Endothelial cell of umbilical vein (primary cell): ENCODE data around the gene SLC15A5. TPM values are rescaled to one million over a fixed set of nuclear protein-coding genes. Genes with fewer than 3 reads are reported as not detected.

Source experiments
- BruUV-seq: library from RNA; stranded (reverse); fragments of 400-500 nt; replicated peaks from 2 replicates; lab custom pipeline; 2021; lab: Mats Ljungman, UMichigan
- CTCF ChIA-PET: fragments of 300-600, 350-600 bp; sonication (Branson Sonifier 250); formaldehyde crosslinking; loops from one replicate; lab custom pipeline; 2021; ENCODE audit warnings: antibody characterized with exemption, inconsistent platforms; lab: Charles Lee
- POLR2A ChIA-PET: fragments of 300-600, 350-600 bp; sonication (Branson Sonifier 250); formaldehyde crosslinking; loops from one replicate; lab custom pipeline; 2021; ENCODE audit warnings: antibody characterized with exemption, inconsistent platforms; lab: Charles Lee
- DNase-seq: peaks from one replicate; pipeline ENCODE4 v3.0.0-alpha.2; 2011; ENCODE audit warnings: low read depth, low spot score
- FAIRE-seq: peaks from 2 replicates; lab custom pipeline; 2011; peaks lifted over from hg19 to GRCh38; lab: Jason Lieb, UNC
- H2AFZ ChIP-seq: 2 replicates; pipeline ENCODE4 v1.6.0; 2012; ENCODE audit warnings: low read depth, low read length, control low read depth, inconsistent platforms
- H3K27ac ChIP-seq: 2 replicates; pipeline ENCODE4 v1.5.1; 2011; ENCODE audit warnings: low read depth, mild to moderate bottlenecking, control low read depth, low read length, moderate library complexity; ENCODE audit not compliant: insufficient read depth
- H3K27me3 ChIP-seq, 2 experiments: 2 replicates each; pipeline versions ENCODE4 v1.6.0 to v1.6.1; 2011; ENCODE audit warnings: low read length in 2 of 2, mixed read lengths in 1 of 2; ENCODE audit not compliant: control insufficient read depth in 2 of 2, insufficient read depth in 2 of 2
- H3K36me3 ChIP-seq, 2 experiments: 2 replicates in 1 of 2; 3 replicates in 1 of 2; pipeline ENCODE4 v1.5.1; 2011; ENCODE audit warnings: low read length in 2 of 2, mild to moderate bottlenecking in 1 of 2, moderate library complexity in 1 of 2; ENCODE audit not compliant: control insufficient read depth in 2 of 2, insufficient read depth in 2 of 2; ENCODE audit errors: extremely low read depth in 1 of 2
- H3K4me1 ChIP-seq: 3 replicates; pipeline ENCODE4 v1.5.1; 2011; ENCODE audit warnings: mild to moderate bottlenecking, low read length; ENCODE audit not compliant: control insufficient read depth, insufficient read depth; ENCODE audit errors: extremely low read depth
- H3K4me2 ChIP-seq: 2 replicates; pipeline ENCODE4 v1.6.1; 2011; ENCODE audit warnings: low read length, control low read depth, mixed read lengths; ENCODE audit not compliant: insufficient read depth
- H3K4me3 ChIP-seq, 3 experiments: fragments of 200-600 bp in 1 of 3; sonication (generic), shearing (Covaris generic) in 1 of 3; replicated peaks in 1 of 3; 2 replicates each; pipeline ENCODE4 v1.5.1; 2011 to 2016; ENCODE audit warnings: control low read depth in 3 of 3, low read length in 3 of 3, mild to moderate bottlenecking in 2 of 3, inconsistent platforms in 1 of 3, low read depth in 1 of 3, moderate library complexity in 1 of 3; ENCODE audit not compliant: insufficient read depth in 1 of 3
- H3K79me2 ChIP-seq: 2 replicates; pipeline ENCODE4 v1.6.0; 2012; ENCODE audit warnings: low read length, inconsistent platforms; ENCODE audit not compliant: control insufficient read depth, insufficient read depth
- H3K9ac ChIP-seq: replicated peaks from 2 replicates; pipeline ENCODE3; 2011; ENCODE audit warnings: low read length, control low read depth; ENCODE audit not compliant: insufficient read depth; ENCODE audit errors: extremely low read depth
- H3K9me1 ChIP-seq: replicated peaks from 3 replicates; pipeline ENCODE4 v1.6.0; 2011; ENCODE audit warnings: mild to moderate bottlenecking, low read length; ENCODE audit not compliant: control insufficient read depth, insufficient read depth; ENCODE audit errors: extremely low read depth
- H3K9me3 ChIP-seq: replicated peaks from 2 replicates; pipeline ENCODE4 v1.5.1; 2012; ENCODE audit warnings: low read length, inconsistent platforms; ENCODE audit not compliant: control insufficient read depth, insufficient read depth
- H4K20me1 ChIP-seq: replicated peaks from 2 replicates; pipeline ENCODE3; 2011; ENCODE audit warnings: mild to moderate bottlenecking, low read length; ENCODE audit not compliant: control insufficient read depth, insufficient read depth; ENCODE audit errors: extremely low read depth
- EZH2 ChIP-seq: IDR thresholded peaks from 2 replicates; pipeline ENCODE4 v1.6.1; 2012; ENCODE audit warnings: borderline replicate concordance, low read depth, mild to moderate bottlenecking, moderate library complexity, low read length, inconsistent platforms; ENCODE audit not compliant: severe bottlenecking
- FOS ChIP-seq: IDR thresholded peaks from 2 replicates; pipeline ENCODE4 v1.6.1; 2011; ENCODE audit warnings: mild to moderate bottlenecking, low read length, moderate library complexity, borderline replicate concordance; ENCODE audit not compliant: insufficient read depth
- GATA2 ChIP-seq: IDR thresholded peaks from 2 replicates; pipeline ENCODE4 v1.7.0; 2011; ENCODE audit warnings: low read depth, mild to moderate bottlenecking, moderate library complexity, mixed read lengths, low read length; ENCODE audit not compliant: insufficient read length, insufficient read depth
- JUN ChIP-seq: IDR thresholded peaks from 2 replicates; pipeline ENCODE4 v1.6.1; 2011; ENCODE audit warnings: borderline replicate concordance, low read depth; ENCODE audit not compliant: insufficient read length, insufficient read depth
- POLR2A ChIP-seq: IDR thresholded peaks from 2 replicates; pipeline ENCODE4 v1.6.1; 2012; ENCODE audit warnings: low read depth, mild to moderate bottlenecking, control low read depth, low read length
- POLR2AphosphoS5 ChIP-seq: IDR thresholded peaks from 2 replicates; pipeline ENCODE4 v1.6.1; 2012; ENCODE audit warnings: low read depth, mild to moderate bottlenecking, control low read depth, low read length, moderate library complexity; ENCODE audit not compliant: insufficient read depth
- dilution Hi-C: fragments of 300-500 bp; cut with MboI; formaldehyde crosslinking; loops from one replicate; pipeline ENCODE4 v1.15.0; 2019; ENCODE audit warnings: low sequenced_read_pairs; ENCODE audit not compliant: extremely low pct_ligation_motif_present
- intact Hi-C: fragments of 100-400 bp; cut with micrococcal nuclease; formaldehyde crosslinking; loops from one replicate; pipeline ENCODE4 v1.10.0; 2022
- polyA plus RNA-seq, 4 experiments: library from polyadenylated mRNA; depleted of rRNA in 3 of 4; stranded (reverse) in 3 of 4; unstranded in 1 of 4; fragments of >200 nt; gene quantifications; 2 replicates each; pipeline versions ENCODE4 v1.2.1 to v1.2.3, GENCODE V29; 2011 to 2012; ENCODE audit warnings: missing spikeins in 1 of 4
- total RNA-seq: library from RNA; stranded (reverse); gene quantifications from 2 replicates; pipeline ENCODE4 v1.2.3, GENCODE V29; 2021
- TF ChIP-seq, protein P1 (sequence below), 2 donors: IDR thresholded peaks; 1 replicate in 1 of 2; 2 replicates in 1 of 2; pipeline ENCODE4 v1.5.1; 2011; ENCODE audit warnings: low read length in 2 of 2, mild to moderate bottlenecking in 2 of 2, moderate library complexity in 2 of 2, control low read depth in 1 of 2, inconsistent platforms in 1 of 2, low read depth in 1 of 2; ENCODE audit not compliant: insufficient read depth in 1 of 2; ENCODE audit errors: extremely low read depth in 1 of 2
- TF ChIP-seq, protein P2 (sequence below): IDR thresholded peaks from 2 replicates; pipeline ENCODE4 v1.6.1; 2011; ENCODE audit not compliant: insufficient read depth, insufficient read length

Gene SLC15A5
- total and polyA plus RNA-seq, 2 donors (not counting 3 experiments of a cell fraction or from before 2014, with no cell fraction given) = not detected

DNA sequence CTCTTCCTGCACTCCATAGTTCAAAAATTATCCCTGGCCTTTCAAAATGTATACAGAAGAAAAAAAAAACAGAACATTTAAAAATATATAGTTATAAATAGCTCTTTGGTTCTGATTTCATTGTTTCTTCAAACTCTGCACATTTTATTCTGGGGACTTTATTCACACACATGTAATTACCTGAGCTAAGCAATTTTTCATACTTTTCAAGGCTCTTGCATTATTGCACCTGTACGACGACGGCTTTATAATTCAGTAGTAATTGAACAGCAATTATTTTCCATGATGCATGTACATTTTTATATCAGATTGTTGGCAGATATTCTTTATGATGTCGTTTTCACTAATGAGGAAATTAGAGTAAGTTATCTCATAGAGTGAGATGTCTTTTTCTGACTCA, 13.5 kb upstream of the SLC15A5 start:
- Histone ChIP-seq H3K79me2 (no peaks in the 10 kb centered on the region), H3K36me3 (no peaks in the 10 kb centered on the region), H4K20me1 (no peaks in the 10 kb centered on the region), H3K4me2 (no peak overlapping the region), H3K4me1 (no peaks in the 10 kb centered on the region), H2AFZ (no peak overlapping the region), H3K27me3 (no peaks in the 10 kb centered on the region), H3K9ac (no peak overlapping the region), H3K4me3 (no peak overlapping the region), H3K9me3 (no peaks in the 10 kb centered on the region), H3K27ac (no peak overlapping the region), H3K9me1 (no peaks in the 10 kb centered on the region)
- no peak for TF ChIP-seq GATA2
- TF ChIP-seq JUN = no peak
- TF ChIP-seq POLR2A = no peak
- TF ChIP-seq POLR2AphosphoS5 = no peak
- TF ChIP-seq EZH2 = no peak
- TF ChIP-seq, protein P1, sequence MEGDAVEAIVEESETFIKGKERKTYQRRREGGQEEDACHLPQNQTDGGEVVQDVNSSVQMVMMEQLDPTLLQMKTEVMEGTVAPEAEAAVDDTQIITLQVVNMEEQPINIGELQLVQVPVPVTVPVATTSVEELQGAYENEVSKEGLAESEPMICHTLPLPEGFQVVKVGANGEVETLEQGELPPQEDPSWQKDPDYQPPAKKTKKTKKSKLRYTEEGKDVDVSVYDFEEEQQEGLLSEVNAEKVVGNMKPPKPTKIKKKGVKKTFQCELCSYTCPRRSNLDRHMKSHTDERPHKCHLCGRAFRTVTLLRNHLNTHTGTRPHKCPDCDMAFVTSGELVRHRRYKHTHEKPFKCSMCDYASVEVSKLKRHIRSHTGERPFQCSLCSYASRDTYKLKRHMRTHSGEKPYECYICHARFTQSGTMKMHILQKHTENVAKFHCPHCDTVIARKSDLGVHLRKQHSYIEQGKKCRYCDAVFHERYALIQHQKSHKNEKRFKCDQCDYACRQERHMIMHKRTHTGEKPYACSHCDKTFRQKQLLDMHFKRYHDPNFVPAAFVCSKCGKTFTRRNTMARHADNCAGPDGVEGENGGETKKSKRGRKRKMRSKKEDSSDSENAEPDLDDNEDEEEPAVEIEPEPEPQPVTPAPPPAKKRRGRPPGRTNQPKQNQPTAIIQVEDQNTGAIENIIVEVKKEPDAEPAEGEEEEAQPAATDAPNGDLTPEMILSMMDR (IDR thresholded peaks at IDR 0.05; ENCODE audit: extremely low read depth in 1 of 2, insufficient read depth in 1 of 2, low read depth in 1 of 2, low read length in 2 of 2) = no peak
- no peak for TF ChIP-seq FOS
- TF ChIP-seq, protein P2, sequence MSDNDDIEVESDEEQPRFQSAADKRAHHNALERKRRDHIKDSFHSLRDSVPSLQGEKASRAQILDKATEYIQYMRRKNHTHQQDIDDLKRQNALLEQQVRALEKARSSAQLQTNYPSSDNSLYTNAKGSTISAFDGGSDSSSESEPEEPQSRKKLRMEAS = no peak
- BruUV-seq = no TSS peak
- ChIA-PET CTCF (no interaction called here), POLR2A (no interaction called here)
- dilution Hi-C loops (no loop called here), intact Hi-C loops (no loop called here)
- no peak for FAIRE-seq
- no peak for DNase-seq
